H1 (cell line): ENCODE results near the gene CCDC141. TPM values are rescaled to one million over a fixed set of nuclear protein-coding genes. Genes with fewer than 3 reads are reported as not detected.

Experiments
- CTCF ChIA-PET: fragments of 300-600 bp; sonication (Branson Sonifier 250); formaldehyde crosslinking; loops from one replicate; lab custom pipeline; 2021; ENCODE audit not compliant: partially characterized antibody; lab: Charles Lee
- POLR2A ChIA-PET: fragments of 300-600 bp; sonication (Branson Sonifier 250); formaldehyde crosslinking; loops from one replicate; lab custom pipeline; 2021; ENCODE audit warnings: inconsistent platforms; ENCODE audit not compliant: partially characterized antibody; lab: Charles Lee
- DNase-seq, 2 experiments: peaks; one replicate each; pipeline versions ENCODE4 v3.0.0 to v3.0.0-alpha.2; 2010 to 2022; ENCODE audit warnings: low spot score in 2 of 2, low read depth in 1 of 2, mixed read lengths in 1 of 2
- FAIRE-seq: peaks from 2 replicates; lab custom pipeline; 2011; peaks lifted over from hg19 to GRCh38; lab: Jason Lieb, UNC
- H2AFZ ChIP-seq: 2 replicates; pipeline ENCODE4 v1.8.1; 2012; ENCODE audit warnings: low read length, inconsistent platforms
- H2AK5ac ChIP-seq: 2 replicates; pipeline ENCODE4 v1.6.1; 2013; ENCODE audit warnings: low read depth, low read length
- H2BK120ac ChIP-seq: replicated peaks from 2 replicates; pipeline ENCODE3; 2013; ENCODE audit warnings: low read depth, low read length, inconsistent platforms
- H2BK12ac ChIP-seq: 2 replicates; pipeline ENCODE4 v1.6.1; 2013; ENCODE audit warnings: low read depth, low read length
- H2BK15ac ChIP-seq: 2 replicates; pipeline ENCODE4 v1.6.1; 2013; ENCODE audit warnings: low read length
- H2BK20ac ChIP-seq: 2 replicates; pipeline ENCODE4 v1.6.1; 2013; ENCODE audit warnings: low read length
- H2BK5ac ChIP-seq: 2 replicates; pipeline ENCODE4 v1.6.1; 2013; ENCODE audit warnings: low read depth, low read length
- H3K14ac ChIP-seq: 2 replicates; pipeline ENCODE4 v1.6.1; 2013; ENCODE audit warnings: inconsistent platforms; ENCODE audit not compliant: insufficient read length
- H3K18ac ChIP-seq: 2 replicates; pipeline ENCODE4 v1.6.1; 2013; ENCODE audit warnings: low read length; ENCODE audit errors: extremely low read depth
- H3K23ac ChIP-seq: 2 replicates; pipeline ENCODE4 v1.6.1; 2013; ENCODE audit warnings: inconsistent platforms; ENCODE audit not compliant: insufficient read length
- H3K23me2 ChIP-seq: 2 replicates; pipeline ENCODE4 v1.6.1; 2013; ENCODE audit warnings: low read depth, low read length
- H3K27ac ChIP-seq: 2 replicates; pipeline ENCODE4 v1.6.1; 2011; ENCODE audit warnings: low read depth, low read length, inconsistent platforms
- H3K27me3 ChIP-seq, 4 experiments: replicated peaks in 1 of 4; 1 replicate in 1 of 4; 2 replicates in 3 of 4; pipeline versions ENCODE4 v1.6.1 to v1.8.1; 2011 to 2013; ENCODE audit warnings: low read length in 3 of 4, mild to moderate bottlenecking in 3 of 4, inconsistent platforms in 2 of 4, mixed read lengths in 2 of 4, moderate library complexity in 1 of 4; ENCODE audit not compliant: control insufficient read depth in 3 of 4, insufficient read depth in 3 of 4; ENCODE audit errors: extremely low read depth in 1 of 4
- H3K36me3 ChIP-seq, 4 experiments: 2 replicates each; pipeline versions ENCODE4 v1.6.1 to v1.8.1; 2011 to 2013; ENCODE audit warnings: mild to moderate bottlenecking in 4 of 4, low read length in 3 of 4, moderate library complexity in 2 of 4, control low read depth in 1 of 4, inconsistent platforms in 1 of 4; ENCODE audit not compliant: insufficient read depth in 4 of 4, control insufficient read depth in 2 of 4
- H3K4ac ChIP-seq: replicated peaks from 2 replicates; pipeline ENCODE3; 2013; ENCODE audit warnings: low read length, low read depth, mixed read lengths, inconsistent platforms; ENCODE audit not compliant: insufficient read length
- H3K4me1 ChIP-seq, 4 experiments: replicated peaks in 1 of 4; 1 replicate in 1 of 4; 2 replicates in 3 of 4; pipeline versions ENCODE4 v1.6.1 to v1.8.1; 2011 to 2013; ENCODE audit warnings: low read length in 3 of 4, inconsistent platforms in 2 of 4, mixed read lengths in 1 of 4; ENCODE audit not compliant: insufficient read depth in 4 of 4, control insufficient read depth in 3 of 4
- H3K4me2 ChIP-seq, 2 experiments: 2 replicates each; pipeline versions ENCODE4 v1.6.1 to v1.8.1; 2011 to 2013; ENCODE audit warnings: low read depth in 2 of 2, low read length in 2 of 2, control low read depth in 1 of 2, inconsistent platforms in 1 of 2, mild to moderate bottlenecking in 1 of 2; ENCODE audit not compliant: insufficient read depth in 1 of 2
- H3K4me3 ChIP-seq, 4 experiments: fragments of 200-600, 300-600 bp in 1 of 4; sonication (generic), shearing (Covaris generic), sonication (Bioruptor Twin) in 1 of 4; 2 replicates each; pipeline versions ENCODE4 v1.5.1 to v1.8.1; 2011 to 2016; ENCODE audit warnings: low read length in 4 of 4, low read depth in 3 of 4, control low read depth in 2 of 4, inconsistent platforms in 2 of 4, mild to moderate bottlenecking in 2 of 4, mixed read lengths in 1 of 4, moderate library complexity in 1 of 4; ENCODE audit not compliant: insufficient read depth in 2 of 4; ENCODE audit errors: extremely low read depth in 1 of 4
- H3K56ac ChIP-seq: replicated peaks from 2 replicates; pipeline ENCODE3; 2013; ENCODE audit warnings: low read depth, mild to moderate bottlenecking, mixed read lengths, low read length, inconsistent platforms; ENCODE audit not compliant: insufficient read length
- H3K79me1 ChIP-seq: 2 replicates; pipeline ENCODE4 v1.6.1; 2013; ENCODE audit warnings: low read depth, low read length, control low read depth
- H3K79me2 ChIP-seq, 2 experiments: 2 replicates each; pipeline versions ENCODE4 v1.6.1 to v1.8.1; 2012 to 2013; ENCODE audit warnings: low read length in 2 of 2, mild to moderate bottlenecking in 2 of 2, inconsistent platforms in 1 of 2; ENCODE audit not compliant: insufficient read depth in 2 of 2, control insufficient read depth in 1 of 2
- H3K9ac ChIP-seq, 4 experiments: replicated peaks in 1 of 4; 1 replicate in 1 of 4; 2 replicates in 3 of 4; pipeline versions ENCODE4 v1.6.1 to v1.8.1; 2011 to 2013; ENCODE audit warnings: low read depth in 3 of 4, low read length in 3 of 4, control low read depth in 2 of 4, mild to moderate bottlenecking in 2 of 4, moderate library complexity in 2 of 4, inconsistent platforms in 1 of 4; ENCODE audit errors: extremely low read depth in 1 of 4
- H3K9me3 ChIP-seq, 2 experiments: 2 replicates each; pipeline versions ENCODE4 v1.6.1 to v1.8.1; 2012 to 2013; ENCODE audit warnings: mild to moderate bottlenecking in 2 of 2, moderate library complexity in 2 of 2, control low read depth in 1 of 2, inconsistent platforms in 1 of 2, low read depth in 1 of 2, low read length in 1 of 2, mixed read lengths in 1 of 2; ENCODE audit not compliant: insufficient read depth in 2 of 2
- H4K20me1 ChIP-seq, 2 experiments: replicated peaks in 1 of 2; 2 replicates each; pipeline versions ENCODE3 to v1.8.1; 2011 to 2013; ENCODE audit warnings: inconsistent platforms in 2 of 2, low read length in 2 of 2, mild to moderate bottlenecking in 1 of 2; ENCODE audit not compliant: insufficient read depth in 2 of 2, control insufficient read depth in 1 of 2
- H4K5ac ChIP-seq: 2 replicates; pipeline ENCODE4 v1.6.1; 2013; ENCODE audit warnings: low read length, low read depth, mixed read lengths, inconsistent platforms; ENCODE audit not compliant: insufficient read length
- H4K8ac ChIP-seq: 2 replicates; pipeline ENCODE4 v1.8.0; 2013; ENCODE audit warnings: mild to moderate bottlenecking, moderate library complexity, low read length, inconsistent platforms; ENCODE audit not compliant: insufficient read depth; ENCODE audit errors: extremely low read depth
- H4K91ac ChIP-seq: replicated peaks from 2 replicates; pipeline ENCODE3; 2013; ENCODE audit warnings: low read length, mixed read lengths, inconsistent platforms; ENCODE audit not compliant: insufficient read length
- CHD2 ChIP-seq: IDR thresholded peaks from 2 replicates; pipeline ENCODE4 v1.6.1; 2012; ENCODE audit warnings: low read length, improper control_type of control experiment
- EGR1 ChIP-seq: IDR thresholded peaks from 2 replicates; pipeline ENCODE4 v1.6.1; 2011; ENCODE audit warnings: low read depth, low read length, borderline replicate concordance
- RAD21 ChIP-seq, 2 experiments: IDR thresholded peaks in 1 of 2; conservative IDR thresholded peaks in 1 of 2; 2 replicates each; pipeline ENCODE4 v1.6.1; 2011; ENCODE audit warnings: low read depth in 2 of 2, low read length in 2 of 2, improper control_type of control experiment in 1 of 2, inconsistent platforms in 1 of 2, mild to moderate bottlenecking in 1 of 2, moderate library complexity in 1 of 2
- WGBS, 2 experiments: shearing (Covaris generic) in 1 of 2; methylation state at CpG; one replicate each; pipeline versions ENCODE4 v1.1.6 to v1.1.7; 2013 to 2015; ENCODE audit warnings: low lambda C conversion rate in 2 of 2, mixed read lengths in 2 of 2, inconsistent platforms in 1 of 2, low coverage in 1 of 2, missing lambda C conversion rate in 1 of 2; ENCODE audit not compliant: insufficient replicate concordance in 2 of 2, insufficient coverage in 1 of 2, insufficient read length in 1 of 2; ENCODE audit errors: extremely low coverage in 1 of 2, missing lambda C conversion rate in 1 of 2; 5-methylcytosine and 5-hydroxymethylcytosine counted together
- polyA plus RNA-seq, 7 experiments: library from polyadenylated mRNA; depleted of rRNA in 3 of 7; stranded (reverse) in 5 of 7; unstranded in 2 of 7; fragments of >200 nt in 5 of 7; fragments of 200-250 nt in 2 of 7; gene quantifications; 1 replicate in 5 of 7; 2 replicates in 1 of 7; 4 replicates in 1 of 7; pipeline versions ENCODE4 v1.2.1 to v1.2.3, GENCODE V29; 2011 to 2013; ENCODE audit warnings: missing spikeins in 2 of 7, mixed read lengths in 2 of 7
- total RNA-seq: library from RNA; stranded (reverse); fragmentation: NEBNext Ultra II Directional; extraction: Animal tissue kit (Norgen Biotek cat#: 25700); gene quantifications from 2 replicates; pipeline ENCODE4 v1.2.1, GENCODE V29; 2021

CCDC141 gene
- total and polyA plus RNA-seq, 2 of the 8 experiments (the other 6 are each of a cell fraction or from before 2014, with no cell fraction given), result 0.56 to 21.6 TPM

- 94% methylated on average over 2 of the region's 2 CpGs; no CpG with 5 or more reads in 1 of the 2 experiments for WGBS, 2 experiments
- H3K23me2 ChIP-seq, result no peaks in the 10 kb centered on the region; the same call in 1 of the 2 replicates
- DNase-seq (no peak), FAIRE-seq (no peak)
- ChIA-PET CTCF (interaction anchor here (0.7 to 2.0 kb wide), 4 partner anchors 21 to 1030 kb away, joined by 3 to 10 read pairs (median 3); no protein-coding TSS in a partner anchor), POLR2A (no interaction called here)
- H3K27ac ChIP-seq, result no peak overlapping the region
- H2BK12ac ChIP-seq, result no peak overlapping the region
- H3K23ac ChIP-seq, result no peak overlapping the region
- H2BK120ac ChIP-seq, result no peak overlapping the region
- H3K4me2 ChIP-seq, result no peak overlapping the region
- H3K56ac ChIP-seq, result no peak overlapping the region
- no peaks in the 10 kb centered on the region for H4K20me1 ChIP-seq
- no peak for TF ChIP-seq CHD2
- TF ChIP-seq RAD21 (IDR thresholded peaks at IDR 0.05 in 1 of 2, conservative IDR thresholded peaks at IDR 0.05 in 1 of 2; ENCODE audit: low read depth in 2 of 2, low read length in 2 of 2), result no peak
- no peak for TF ChIP-seq EGR1
- H3K4me1 ChIP-seq, result no peaks in the 10 kb centered on the region
- H2BK15ac ChIP-seq, result no peak overlapping the region
- H4K91ac ChIP-seq, result no peak overlapping the region
- no peak overlapping the region for H2BK5ac ChIP-seq
- H2BK20ac ChIP-seq, result no peak overlapping the region
- no peak overlapping the region for H3K14ac ChIP-seq
- 0 out of 8 replicates have a peak, but pooled peaks cover 0 to 2% (median 0%) of the 10 kb centered on the region in 4 experiments for H3K36me3 ChIP-seq
- no peak overlapping the region for H2AFZ ChIP-seq
- peaks cover 9 to 10% of the 10 kb centered on the region in 2 experiments for H3K9me3 ChIP-seq
- H3K4me3 ChIP-seq, result no peak overlapping the region
- H3K18ac ChIP-seq, result no peak overlapping the region
- no peak overlapping the region for H3K4ac ChIP-seq
- no peak overlapping the region for H3K9ac ChIP-seq
- no peak overlapping the region for H4K5ac ChIP-seq
- no peak overlapping the region for H4K8ac ChIP-seq
- H3K27me3 ChIP-seq, result no peaks in the 10 kb centered on the region
- H3K79me2 ChIP-seq, result no peaks in the 10 kb centered on the region
- no peaks in the 10 kb centered on the region for H3K79me1 ChIP-seq
- H2AK5ac ChIP-seq, result no peak overlapping the region
These were observed 51.4 kb downstream of the CCDC141 start for GRCh38 chr2:178998539-178998938.
